SK-N-SH treated with all-trans-retinoic acid at 6 μM for 48 hours (cell line): ENCODE data around the gene GRIK1.

Source experiments
- ATAC-seq: fragments of 200-7000 bp; cut with Tn5 transposase; 3 replicates; pipeline ENCODE4 v1.9.1; 2020; ENCODE audit warnings: mild to moderate bottlenecking, moderate library complexity
- ARNTL ChIP-seq: fragments of 450-650 bp; formaldehyde crosslinking; IDR thresholded peaks from 2 replicates; pipeline ENCODE4 v1.5.0; 2020; ENCODE audit warnings: low read depth, mild to moderate bottlenecking, moderate library complexity, borderline replicate concordance
- BACH2 ChIP-seq: fragments of 250-450 bp; sonication (Bioruptor Pico); IDR thresholded peaks from 2 replicates; pipeline ENCODE4 v1.9.0; 2021; ENCODE audit warnings: mild to moderate bottlenecking, borderline replicate concordance
- CSDC2 ChIP-seq: fragments of 250-450 bp; sonication (Bioruptor Pico); IDR thresholded peaks from 2 replicates; pipeline ENCODE4 v1.5.0; 2020; ENCODE audit warnings: mild to moderate bottlenecking, moderate library complexity
- CSRNP3 ChIP-seq: fragments of 250-450 bp; sonication (Bioruptor Pico); IDR thresholded peaks from 2 replicates; pipeline ENCODE4 v1.5.1; 2021; ENCODE audit warnings: mild to moderate bottlenecking, moderate library complexity
- ESRRG ChIP-seq: fragments of 250-450 bp; sonication (Bioruptor Pico); IDR thresholded peaks from 2 replicates; pipeline ENCODE4 v1.6.1; 2021; ENCODE audit warnings: mild to moderate bottlenecking
- ISL1 ChIP-seq: fragments of 250-450 bp; sonication (Bioruptor Pico); IDR thresholded peaks from 2 replicates; pipeline ENCODE4 v2.1.2; 2022; ENCODE audit warnings: mild to moderate bottlenecking, moderate library complexity
- OSR1 ChIP-seq: fragments of 250-450 bp; sonication (Bioruptor Pico); IDR thresholded peaks from 2 replicates; pipeline ENCODE4 v1.8.0; 2022; ENCODE audit warnings: moderate library complexity, mild to moderate bottlenecking, inconsistent platforms
- PPARA ChIP-seq: fragments of 250-450 bp; sonication (Bioruptor Pico); IDR thresholded peaks from 2 replicates; pipeline ENCODE4 v1.5.0; 2020; ENCODE audit warnings: mild to moderate bottlenecking, borderline replicate concordance
- RARB ChIP-seq: fragments of 250-450 bp; sonication (Bioruptor Pico); IDR thresholded peaks from 2 replicates; pipeline ENCODE4 v1.8.0; 2021; ENCODE audit warnings: mild to moderate bottlenecking, moderate library complexity
- SNAI2 ChIP-seq: fragments of 250-450 bp; sonication (Bioruptor Pico); IDR thresholded peaks from 2 replicates; pipeline ENCODE4 v1.5.0; 2020; ENCODE audit warnings: mild to moderate bottlenecking, moderate library complexity
- TOX ChIP-seq: fragments of 250-450 bp; sonication (Bioruptor Pico); IDR thresholded peaks from 2 replicates; pipeline ENCODE4 v1.8.0; 2021; ENCODE audit warnings: mild to moderate bottlenecking, moderate library complexity, borderline replicate concordance
- TSHZ2 ChIP-seq: fragments of 250-450 bp; sonication (Bioruptor Pico); IDR thresholded peaks from 2 replicates; pipeline ENCODE4 v1.5.0; 2020; ENCODE audit warnings: mild to moderate bottlenecking, moderate library complexity
- ZC3H10 ChIP-seq: fragments of 250-450 bp; sonication (Bioruptor Pico); IDR thresholded peaks from 2 replicates; pipeline ENCODE4 v1.5.1; 2021; ENCODE audit warnings: mild to moderate bottlenecking, moderate library complexity
- ZFP3 ChIP-seq: fragments of 250-450 bp; sonication (Bioruptor Pico); IDR thresholded peaks from 2 replicates; pipeline ENCODE4 v1.5.0; 2020; ENCODE audit warnings: mild to moderate bottlenecking, moderate library complexity
- ZFP30 ChIP-seq: fragments of 450-650 bp; formaldehyde crosslinking; IDR thresholded peaks from 2 replicates; pipeline ENCODE4 v1.5.0; 2022; ENCODE audit warnings: mild to moderate bottlenecking, moderate library complexity
- ZNF565 ChIP-seq: fragments of 450-650 bp; formaldehyde crosslinking; conservative IDR thresholded peaks from 2 replicates; pipeline ENCODE4 v1.5.0; 2020; ENCODE audit warnings: low read depth, mild to moderate bottlenecking, moderate library complexity
- ZNF70 ChIP-seq: fragments of 450-650 bp; formaldehyde crosslinking; IDR thresholded peaks from 2 replicates; pipeline ENCODE4 v1.5.0; 2020; ENCODE audit warnings: mild to moderate bottlenecking, moderate library complexity
- ZNF8 ChIP-seq: fragments of 450-650 bp; formaldehyde crosslinking; IDR thresholded peaks from 2 replicates; pipeline ENCODE4 v1.5.0; 2020; ENCODE audit warnings: mild to moderate bottlenecking, moderate library complexity
- TF ChIP-seq, protein P1 (sequence below): fragments of 250-450 bp; sonication (Bioruptor Pico); IDR thresholded peaks from 2 replicates; pipeline ENCODE4 v1.8.0; 2020; ENCODE audit warnings: mild to moderate bottlenecking, moderate library complexity, borderline replicate concordance
- TF ChIP-seq, protein P2 (sequence below): fragments of 250-450 bp; sonication (Bioruptor Pico); IDR thresholded peaks from 2 replicates; pipeline ENCODE4 v1.8.0; 2021; ENCODE audit warnings: low read depth, mild to moderate bottlenecking, moderate library complexity, borderline replicate concordance
- TF ChIP-seq, protein P3 (sequence below): fragments of 250-450 bp; sonication (Bioruptor Pico); IDR thresholded peaks from 2 replicates; pipeline ENCODE4 v1.5.1; 2020; ENCODE audit warnings: low read depth, mild to moderate bottlenecking, moderate library complexity

The GRIK1 gene

GRCh38 chr21:29718081-29718815, 221.5 kb downstream of the GRIK1 start:
- TF ChIP-seq ZFP30 (CRISPR knock-in tag) (no peak), OSR1 (CRISPR knock-in tag) (no peak)
- no peak for ATAC-seq

DNA sequence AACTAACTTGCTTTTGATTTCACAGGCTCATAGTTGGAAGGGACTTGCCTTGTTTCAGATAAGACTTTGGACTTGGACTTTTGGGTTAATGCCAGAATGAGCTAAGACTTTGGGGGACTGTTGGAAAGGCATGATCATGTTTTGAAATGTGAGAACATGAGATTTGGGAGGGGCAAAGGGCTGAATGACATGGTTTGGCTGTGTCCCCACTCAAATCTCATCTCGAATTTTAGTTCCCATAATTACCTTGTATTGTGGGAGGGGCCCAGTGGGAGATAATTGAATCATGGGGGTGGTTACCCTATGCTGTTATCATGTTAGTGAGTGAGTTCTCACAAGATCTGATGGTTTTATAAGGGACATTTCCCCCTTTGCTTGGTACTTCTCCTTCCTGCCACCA, 222.1 kb downstream of the GRIK1 start:
- TF ChIP-seq ESRRG (CRISPR knock-in tag), result no peak
- TF ChIP-seq TOX (CRISPR knock-in tag), result no peak
- TF ChIP-seq, protein P1, sequence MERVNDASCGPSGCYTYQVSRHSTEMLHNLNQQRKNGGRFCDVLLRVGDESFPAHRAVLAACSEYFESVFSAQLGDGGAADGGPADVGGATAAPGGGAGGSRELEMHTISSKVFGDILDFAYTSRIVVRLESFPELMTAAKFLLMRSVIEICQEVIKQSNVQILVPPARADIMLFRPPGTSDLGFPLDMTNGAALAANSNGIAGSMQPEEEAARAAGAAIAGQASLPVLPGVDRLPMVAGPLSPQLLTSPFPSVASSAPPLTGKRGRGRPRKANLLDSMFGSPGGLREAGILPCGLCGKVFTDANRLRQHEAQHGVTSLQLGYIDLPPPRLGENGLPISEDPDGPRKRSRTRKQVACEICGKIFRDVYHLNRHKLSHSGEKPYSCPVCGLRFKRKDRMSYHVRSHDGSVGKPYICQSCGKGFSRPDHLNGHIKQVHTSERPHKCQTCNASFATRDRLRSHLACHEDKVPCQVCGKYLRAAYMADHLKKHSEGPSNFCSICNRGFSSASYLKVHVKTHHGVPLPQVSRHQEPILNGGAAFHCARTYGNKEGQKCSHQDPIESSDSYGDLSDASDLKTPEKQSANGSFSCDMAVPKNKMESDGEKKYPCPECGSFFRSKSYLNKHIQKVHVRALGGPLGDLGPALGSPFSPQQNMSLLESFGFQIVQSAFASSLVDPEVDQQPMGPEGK (CRISPR knock-in tag), result no peak
- no peak for TF ChIP-seq OSR1 (CRISPR knock-in tag)
- TF ChIP-seq RARB (CRISPR knock-in tag), result no peak
- TF ChIP-seq PPARA (CRISPR knock-in tag), result no peak
- TF ChIP-seq ARNTL, result no peak
- TF ChIP-seq, protein P2, sequence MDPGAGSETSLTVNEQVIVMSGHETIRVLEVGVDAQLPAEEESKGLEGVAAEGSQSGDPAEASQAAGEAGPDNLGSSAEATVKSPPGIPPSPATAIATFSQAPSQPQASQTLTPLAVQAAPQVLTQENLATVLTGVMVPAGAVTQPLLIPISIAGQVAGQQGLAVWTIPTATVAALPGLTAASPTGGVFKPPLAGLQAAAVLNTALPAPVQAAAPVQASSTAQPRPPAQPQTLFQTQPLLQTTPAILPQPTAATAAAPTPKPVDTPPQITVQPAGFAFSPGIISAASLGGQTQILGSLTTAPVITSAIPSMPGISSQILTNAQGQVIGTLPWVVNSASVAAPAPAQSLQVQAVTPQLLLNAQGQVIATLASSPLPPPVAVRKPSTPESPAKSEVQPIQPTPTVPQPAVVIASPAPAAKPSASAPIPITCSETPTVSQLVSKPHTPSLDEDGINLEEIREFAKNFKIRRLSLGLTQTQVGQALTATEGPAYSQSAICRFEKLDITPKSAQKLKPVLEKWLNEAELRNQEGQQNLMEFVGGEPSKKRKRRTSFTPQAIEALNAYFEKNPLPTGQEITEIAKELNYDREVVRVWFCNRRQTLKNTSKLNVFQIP (CRISPR knock-in tag), result no peak
- no peak for TF ChIP-seq ZFP30 (CRISPR knock-in tag)
- TF ChIP-seq ZNF70 (CRISPR knock-in tag), result no peak
- no peak for TF ChIP-seq BACH2 (CRISPR knock-in tag)
- TF ChIP-seq ZNF565 (CRISPR knock-in tag), result no peak
- no peak for TF ChIP-seq ZFP3 (CRISPR knock-in tag)
- no peak for TF ChIP-seq ISL1 (CRISPR knock-in tag)
- no peak for ATAC-seq

- no peak for ATAC-seq
These were observed 223.0 kb downstream of the GRIK1 start for GRCh38 chr21:29716753-29717152.

More at GRCh38 chr21:29716753-29717152, 223.0 kb downstream of the GRIK1 start:
- TF ChIP-seq, protein P3, sequence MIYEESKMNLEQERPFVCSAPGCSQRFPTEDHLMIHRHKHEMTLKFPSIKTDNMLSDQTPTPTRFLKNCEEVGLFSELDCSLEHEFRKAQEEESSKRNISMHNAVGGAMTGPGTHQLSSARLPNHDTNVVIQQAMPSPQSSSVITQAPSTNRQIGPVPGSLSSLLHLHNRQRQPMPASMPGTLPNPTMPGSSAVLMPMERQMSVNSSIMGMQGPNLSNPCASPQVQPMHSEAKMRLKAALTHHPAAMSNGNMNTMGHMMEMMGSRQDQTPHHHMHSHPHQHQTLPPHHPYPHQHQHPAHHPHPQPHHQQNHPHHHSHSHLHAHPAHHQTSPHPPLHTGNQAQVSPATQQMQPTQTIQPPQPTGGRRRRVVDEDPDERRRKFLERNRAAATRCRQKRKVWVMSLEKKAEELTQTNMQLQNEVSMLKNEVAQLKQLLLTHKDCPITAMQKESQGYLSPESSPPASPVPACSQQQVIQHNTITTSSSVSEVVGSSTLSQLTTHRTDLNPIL (CRISPR knock-in tag), result no peak
- no peak for TF ChIP-seq TSHZ2 (CRISPR knock-in tag)
- no peak for TF ChIP-seq ZNF70 (CRISPR knock-in tag)
- no peak for TF ChIP-seq ZNF8
- TF ChIP-seq CSDC2 (CRISPR knock-in tag), result no peak
- TF ChIP-seq, protein P1 (CRISPR knock-in tag), result no peak
- no peak for TF ChIP-seq BACH2 (CRISPR knock-in tag)
- no peak for TF ChIP-seq ZC3H10
- no peak for TF ChIP-seq RARB (CRISPR knock-in tag)
- TF ChIP-seq ZFP30 (CRISPR knock-in tag), result no peak
- no peak for TF ChIP-seq ESRRG (CRISPR knock-in tag)
- no peak for TF ChIP-seq CSRNP3
- TF ChIP-seq ZFP3 (CRISPR knock-in tag), result no peak
- TF ChIP-seq, protein P2 (CRISPR knock-in tag), result no peak
- no peak for TF ChIP-seq SNAI2
